Measurements from ENCODE around the gene DPP6.

DNA sequence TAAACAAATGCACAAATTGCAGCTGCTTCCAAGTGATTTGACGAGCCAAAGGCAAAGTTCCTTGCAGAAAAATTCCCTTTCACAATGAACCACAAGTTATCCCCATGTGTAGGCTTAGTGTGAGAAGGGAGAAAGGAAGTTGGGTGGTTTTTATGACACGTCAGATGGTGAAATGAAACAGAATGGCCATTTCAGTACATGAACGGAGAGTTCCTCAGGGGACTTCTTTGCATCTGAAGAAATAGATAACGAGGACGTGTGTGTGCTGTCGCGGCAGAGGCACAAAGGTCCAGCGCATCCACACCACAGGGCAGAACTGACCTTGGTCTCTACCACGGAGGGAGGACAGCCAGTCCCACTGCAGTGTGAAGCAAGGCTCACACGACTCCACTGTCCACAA, 814.9 kb downstream of the DPP6 start:
- no peak for TF ChIP-seq FOXP2 (optimal IDR thresholded peaks at IDR 0.05; ENCODE audit: control extremely low read depth, extremely low read length, insufficient read depth)
- TF ChIP-seq POLR2AphosphoS5 (IDR thresholded peaks at IDR 0.05; ENCODE audit: borderline replicate concordance, low read depth, low read length), result no peak
